Measurements from ENCODE around the gene NOMO2. TPM values are rescaled to one million over a fixed set of nuclear protein-coding genes. Genes with fewer than 3 reads are reported as not detected.
"Not testable (repeated sequence)": the region's sequence is repeated elsewhere in the genome, so short reads cannot be mapped to it uniquely, and the experiment has no call there.

The NOMO2 gene
- total RNA-seq, 2 donors from 2014 or later, result 163 to 238 TPM

DNA sequence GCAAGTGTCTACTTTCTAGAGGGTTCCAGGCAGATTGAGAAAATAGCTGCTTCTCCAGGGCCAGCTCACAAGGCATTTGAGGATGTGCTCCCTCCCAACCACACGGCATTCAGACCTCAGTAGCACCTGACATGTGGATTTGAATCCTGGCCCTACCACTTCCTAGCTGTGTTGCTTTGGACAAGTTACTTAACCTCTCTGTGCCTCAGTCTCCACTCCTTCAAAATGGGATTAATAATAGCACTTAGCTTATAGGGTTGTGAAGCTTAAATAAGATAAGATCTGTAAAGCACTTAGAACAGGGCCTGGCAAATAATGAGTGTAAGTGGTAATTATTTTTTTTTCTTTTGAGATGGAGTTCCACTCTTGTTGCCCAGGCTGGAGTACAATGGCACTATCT, 21.0 kb upstream of the NOMO2 start:
- DNase-seq, result no peak
- intact Hi-C loops (cut with DNase I), result no loop called here
- ATAC-seq, result no peak

DNA sequence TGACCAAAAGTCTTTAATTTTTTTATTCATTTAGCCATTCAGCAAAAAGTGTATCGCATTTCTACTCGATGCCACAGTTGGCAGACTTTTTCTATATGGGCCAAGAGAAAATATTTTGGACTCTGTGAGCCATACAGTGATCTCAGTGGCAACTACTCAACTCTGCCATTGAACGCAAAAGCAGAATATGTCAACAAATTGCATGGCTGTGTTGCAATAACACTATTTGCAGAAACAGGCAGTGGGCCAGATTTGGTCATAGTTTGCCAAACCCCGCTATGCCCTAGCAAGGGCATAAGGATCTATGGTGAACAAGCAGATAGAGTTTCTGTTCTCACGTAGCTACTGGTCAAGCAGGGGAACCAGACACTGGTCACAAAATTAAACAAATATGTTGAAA, 18.5 kb upstream of the NOMO2 start:
- DNase-seq; intact Hi-C loops (cut with DNase I): not testable (repeated sequence)
- ATAC-seq, result peak; percentile 38 to 47

DNA sequence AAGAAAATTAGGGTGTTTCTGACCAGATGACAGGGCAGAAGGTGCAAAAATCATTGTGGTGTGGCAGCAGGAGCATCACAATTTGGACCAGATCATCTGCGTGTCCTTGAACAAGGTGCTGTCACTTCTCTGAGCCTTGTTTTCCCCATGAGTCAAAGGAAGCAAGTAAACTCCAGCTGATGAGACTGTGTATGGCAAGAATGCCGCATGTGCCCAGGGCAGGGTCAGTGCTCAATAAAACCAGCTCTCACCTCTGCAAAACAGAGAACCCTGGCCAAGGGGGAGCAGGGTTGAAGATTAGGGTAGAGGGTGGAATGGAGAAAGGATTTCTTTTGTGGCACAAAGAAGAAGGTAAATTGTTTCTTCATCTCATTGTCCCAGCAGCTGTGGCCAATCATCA, 17.4 kb upstream of the NOMO2 start:
- DNase-seq, ATAC-seq: not testable (repeated sequence)

DNA sequence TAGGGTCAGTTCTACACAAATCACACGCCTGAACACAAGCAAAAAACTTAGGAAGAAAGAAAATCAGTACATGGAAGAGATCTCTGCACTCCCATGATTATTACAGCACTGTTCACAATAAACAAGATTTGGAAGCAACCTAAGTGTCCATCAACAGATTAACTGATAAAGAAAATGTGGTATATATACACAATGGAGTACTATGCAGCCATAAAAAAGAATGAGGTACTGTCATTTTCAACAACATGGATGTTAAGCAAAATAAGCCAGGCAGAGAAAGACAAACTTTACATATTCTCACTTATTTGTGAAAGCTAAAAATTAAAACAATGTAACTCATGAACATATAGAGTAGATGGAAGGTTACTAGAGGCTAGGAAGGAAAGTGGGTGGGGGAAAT, 16.0 kb upstream of the NOMO2 start:
- DNase-seq; intact Hi-C loops (cut with DNase I); ATAC-seq: not testable (repeated sequence)

More for the DNA sequence above, 17.4 kb upstream of the NOMO2 start:
- intact Hi-C loops (cut with DNase I), result not testable (repeated sequence)

DNA sequence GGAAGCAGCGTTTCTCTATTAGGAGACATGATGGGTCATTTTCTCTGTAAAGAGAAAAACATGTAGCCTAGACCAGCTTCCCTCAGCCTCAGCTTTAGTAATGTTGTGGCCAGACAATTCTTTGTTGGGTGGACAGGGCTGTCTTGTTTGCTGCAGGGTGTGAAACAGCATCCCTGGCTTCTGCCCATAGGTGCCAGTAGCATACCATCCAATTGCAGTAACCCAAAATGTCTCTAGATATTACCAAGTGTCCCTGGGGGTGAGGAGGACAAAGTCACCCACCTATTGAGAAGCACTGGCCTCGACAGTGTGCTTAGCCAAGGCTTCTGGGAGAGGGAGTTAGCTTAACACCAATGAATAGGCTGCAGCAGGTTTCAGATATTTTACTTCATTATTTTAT, 14.0 kb upstream of the NOMO2 start:
- DNase-seq; intact Hi-C loops (cut with DNase I); ATAC-seq: not testable (repeated sequence)

DNA sequence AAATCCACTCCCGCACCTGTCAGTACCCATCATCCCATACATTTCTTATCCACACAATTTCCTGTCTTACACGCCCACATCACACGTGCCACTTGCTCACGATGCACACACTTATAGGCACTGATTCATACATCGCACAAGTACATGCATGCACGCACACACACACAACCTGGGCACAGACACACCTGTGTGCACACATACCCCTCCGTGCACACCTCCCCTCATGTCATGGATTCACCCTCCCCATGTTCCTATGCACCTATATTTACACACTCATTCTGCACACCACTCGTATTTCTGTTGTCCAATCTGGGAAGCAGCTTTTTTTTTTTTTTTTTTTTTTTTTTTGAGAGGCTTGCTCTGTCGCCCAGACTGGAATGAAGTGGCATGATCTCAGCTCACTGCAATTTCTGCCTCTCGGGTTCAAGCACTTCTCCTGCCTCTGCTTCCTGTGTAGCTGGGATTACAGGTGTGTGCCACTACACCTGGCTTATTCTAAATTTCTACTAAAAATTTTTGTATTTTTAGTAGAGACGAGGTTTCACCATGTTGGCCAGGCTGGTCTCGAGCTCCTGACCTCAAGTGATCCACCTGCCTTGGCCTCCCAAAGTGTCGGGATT, 13.5 kb upstream of the NOMO2 start:
- intact Hi-C loops (cut with DNase I), result not testable (repeated sequence)

DNA sequence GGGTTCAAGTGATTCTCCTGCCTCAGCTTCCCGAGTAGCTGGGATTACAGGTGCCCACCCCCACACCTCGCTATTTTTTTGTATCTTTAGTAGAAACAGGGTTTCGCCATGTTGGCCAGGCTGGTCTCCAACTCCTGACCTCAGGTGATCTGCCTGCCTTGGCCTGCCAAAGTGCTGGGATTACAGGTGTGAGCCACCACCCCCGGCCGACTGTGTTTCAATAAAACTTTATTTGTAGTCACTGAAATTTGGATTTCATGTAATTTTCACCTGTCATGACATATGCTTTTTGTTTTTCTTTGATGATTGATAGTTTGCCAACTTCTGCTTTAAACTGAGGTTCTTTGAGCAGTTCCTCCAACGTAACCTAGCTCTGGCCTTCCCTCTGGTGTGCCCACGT, 12.0 kb upstream of the NOMO2 start:
- ATAC-seq; intact Hi-C loops (cut with DNase I); DNase-seq: not testable (repeated sequence)

More for the DNA sequence above, 13.5 kb upstream of the NOMO2 start:
- not testable (repeated sequence) for ATAC-seq, DNase-seq

DNA sequence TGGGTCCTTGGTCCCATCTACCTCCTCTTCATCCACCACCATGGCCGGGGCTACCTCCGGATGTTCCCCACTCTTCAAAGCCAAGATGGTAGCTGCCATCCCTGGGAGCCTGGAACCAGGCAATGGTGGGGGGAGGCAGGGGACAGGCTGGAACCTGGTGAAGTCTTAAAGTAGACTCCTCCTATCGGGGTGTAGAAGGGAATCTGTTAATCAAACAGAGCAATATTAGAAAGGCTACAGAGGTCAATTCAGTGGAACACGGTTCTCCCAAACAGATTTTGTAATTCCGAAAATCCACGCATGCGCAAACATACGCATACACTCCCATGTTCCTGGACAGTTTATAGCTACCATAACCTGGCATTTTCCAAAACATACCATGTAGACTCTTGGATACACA, 11.1 kb upstream of the NOMO2 start:
- ATAC-seq; intact Hi-C loops (cut with DNase I); DNase-seq: not testable (repeated sequence)

DNA sequence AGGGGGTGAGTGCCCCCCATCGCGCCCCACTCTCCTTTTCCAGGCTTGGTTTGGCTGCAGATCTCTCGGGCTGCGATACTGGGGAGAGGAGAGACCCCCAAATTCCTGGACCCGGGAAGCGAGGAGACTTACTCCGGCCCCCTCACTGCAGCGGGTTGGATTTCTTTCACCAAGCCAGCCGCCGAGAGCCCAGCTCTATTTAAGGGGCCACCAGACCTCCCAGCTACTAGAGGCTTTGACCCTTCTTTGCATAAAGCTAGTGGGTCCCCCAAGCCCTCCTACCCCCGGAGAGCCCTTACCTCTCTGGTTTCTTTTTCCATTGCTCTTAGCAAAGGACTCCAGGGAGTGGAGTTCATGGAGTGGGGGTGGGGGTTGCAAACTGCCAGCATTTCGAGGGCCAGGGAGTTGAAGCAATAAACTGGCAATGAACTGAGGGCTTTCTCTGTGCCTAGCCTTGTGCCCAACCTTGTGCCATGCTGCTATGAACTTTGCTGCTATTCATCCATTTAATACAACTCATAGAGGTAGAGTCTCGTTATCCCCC, 9.5 kb upstream of the NOMO2 start:
- peak; percentile 29 to 43 for ATAC-seq
- intact Hi-C loops (cut with DNase I); DNase-seq: not testable (repeated sequence)

DNA sequence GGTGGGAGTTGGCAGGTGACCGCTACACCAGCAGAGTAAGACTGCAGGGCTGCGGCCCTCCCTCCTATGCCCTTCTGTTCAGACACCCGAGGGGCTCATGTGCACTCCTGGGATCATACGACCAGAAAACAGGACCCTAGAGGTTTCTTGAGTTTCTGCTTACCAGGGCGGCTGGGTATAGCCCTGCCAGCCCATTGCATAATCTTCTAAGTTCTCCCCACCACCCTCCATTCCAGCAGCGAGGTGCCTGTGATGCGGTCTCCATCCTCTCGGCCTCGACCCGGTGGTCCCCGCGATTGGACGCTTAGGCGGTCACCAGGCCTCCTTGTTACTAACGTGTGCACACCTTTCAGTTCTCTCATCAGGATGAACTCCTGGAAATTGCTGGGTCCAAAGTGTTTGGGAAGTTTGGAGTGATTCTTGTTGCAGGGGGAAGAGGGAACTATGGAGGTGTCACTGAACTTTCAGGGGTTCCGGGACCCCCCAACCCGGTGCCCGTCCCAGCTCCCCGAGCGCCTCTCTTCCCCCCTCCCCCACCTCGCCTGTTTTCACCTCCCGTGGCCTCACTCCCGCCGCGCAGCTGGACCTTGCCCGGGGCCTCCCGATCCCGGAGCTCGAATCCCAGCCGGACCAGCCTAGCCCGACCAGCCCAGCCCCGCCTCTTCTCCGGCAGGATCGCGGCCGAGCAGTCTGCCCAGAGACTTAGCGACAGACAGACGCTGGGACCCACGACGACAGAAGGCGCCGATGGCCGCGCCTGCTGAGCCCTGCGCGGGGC, 8.8 kb upstream of the NOMO2 start:
- ATAC-seq, result peak; percentile 71 to 87
- intact Hi-C loops (cut with DNase I); DNase-seq: not testable (repeated sequence)

DNA sequence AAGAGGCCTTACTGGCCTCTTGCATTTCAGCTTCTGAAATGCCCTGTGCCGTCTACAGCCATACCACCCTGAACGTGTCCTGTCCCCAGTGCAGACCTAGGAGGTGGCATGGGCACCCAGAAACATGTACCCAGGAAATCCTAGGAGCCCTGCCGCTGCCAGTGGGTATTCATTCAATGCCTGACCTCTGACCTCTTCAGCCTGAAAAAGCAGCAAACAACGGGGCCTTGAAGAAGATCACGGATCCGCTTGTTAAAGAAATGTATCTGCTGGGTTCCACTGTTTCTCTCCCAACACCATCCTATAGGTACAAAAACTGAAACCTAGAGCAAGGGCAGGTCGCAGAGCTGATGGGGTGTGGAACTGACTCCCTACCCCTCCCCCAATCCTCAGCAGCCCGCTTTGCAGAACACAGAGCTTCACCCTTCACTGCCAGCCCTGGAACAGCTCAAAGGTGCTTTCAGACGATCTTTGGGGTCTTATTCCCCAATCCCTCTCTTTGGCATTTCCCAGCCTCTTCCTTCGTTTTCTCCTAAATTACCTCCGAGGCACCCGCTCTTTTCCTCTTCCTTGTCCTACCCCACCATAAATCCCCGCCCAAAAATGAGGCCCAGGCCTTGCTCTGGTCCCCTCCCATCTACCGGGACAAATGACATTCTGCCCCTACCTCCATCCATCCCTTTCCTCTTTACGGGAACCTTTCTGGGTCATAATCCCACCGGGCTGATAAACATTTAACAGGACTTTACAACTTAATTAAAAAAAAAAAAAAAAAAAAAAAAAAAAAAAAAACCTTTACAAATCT, 1.3 kb downstream of the NOMO2 start:
- intact Hi-C loops (cut with DNase I); ATAC-seq; DNase-seq: not testable (repeated sequence)

DNA sequence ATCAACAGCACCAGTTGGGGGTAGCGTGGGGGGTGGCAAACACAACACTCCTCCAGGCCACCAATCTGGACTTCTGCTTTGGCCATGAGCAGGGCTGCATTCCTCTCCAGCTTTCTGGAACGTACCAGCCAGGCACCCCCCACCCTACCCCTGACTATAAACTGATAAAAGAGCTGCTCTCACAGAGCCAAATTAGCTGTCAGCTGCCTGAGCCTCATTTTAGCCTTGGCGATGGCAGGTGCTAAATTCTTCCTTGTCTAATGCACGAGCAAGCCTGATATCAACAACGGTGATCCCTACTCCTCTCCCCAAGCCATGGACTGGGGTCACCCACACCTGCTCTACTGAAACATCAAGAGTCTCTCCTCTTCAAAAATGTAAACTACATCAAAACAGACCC, 8.2 kb downstream of the NOMO2 start:
- DNase-seq; intact Hi-C loops (cut with DNase I): not testable (repeated sequence)
- ATAC-seq, result peak; percentile 77 to 92

DNA sequence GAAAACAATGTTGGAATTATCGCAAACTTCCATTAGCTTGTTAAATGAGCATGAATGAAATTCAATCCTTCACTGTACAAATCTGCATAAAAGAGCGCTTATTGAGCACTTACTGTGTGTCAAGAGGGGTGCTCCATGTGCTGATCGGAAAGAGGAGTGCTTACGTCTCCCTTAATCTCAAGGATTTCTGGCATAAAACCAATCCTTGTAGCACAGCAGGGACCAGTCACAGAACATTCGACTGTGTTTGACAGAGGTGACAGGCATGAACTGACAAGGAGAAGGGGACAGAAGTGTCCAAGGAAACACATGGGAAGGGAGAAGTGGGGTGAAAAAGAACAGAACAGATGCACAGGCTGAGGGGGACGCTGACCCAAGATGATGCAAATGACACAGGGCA, 14.5 kb downstream of the NOMO2 start:
- DNase-seq; intact Hi-C loops (cut with DNase I): not testable (repeated sequence)
- peak; percentile 57 to 78 for ATAC-seq

DNA sequence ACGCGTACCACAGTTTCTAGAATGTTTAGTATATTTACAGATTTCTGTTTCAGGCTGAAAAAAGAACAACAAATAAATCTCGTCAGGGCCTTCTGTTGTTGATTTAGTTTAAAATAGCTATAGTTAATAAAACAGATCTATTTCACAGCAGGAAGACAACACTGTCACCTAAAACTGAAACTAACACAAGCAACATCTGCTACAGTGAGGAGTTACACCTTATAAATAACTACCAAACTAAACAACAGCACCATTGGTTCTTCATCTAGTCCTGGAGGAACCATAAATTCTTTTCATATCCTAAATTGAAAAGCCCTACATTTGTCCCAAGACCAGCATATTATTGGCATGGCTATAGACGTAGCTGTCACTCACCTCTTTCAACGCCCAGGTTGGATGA, 15.0 kb downstream of the NOMO2 start:
- peak in 1 of 2 donors; percentile 19 for ATAC-seq
- intact Hi-C loops (cut with DNase I); DNase-seq: not testable (repeated sequence)

DNA sequence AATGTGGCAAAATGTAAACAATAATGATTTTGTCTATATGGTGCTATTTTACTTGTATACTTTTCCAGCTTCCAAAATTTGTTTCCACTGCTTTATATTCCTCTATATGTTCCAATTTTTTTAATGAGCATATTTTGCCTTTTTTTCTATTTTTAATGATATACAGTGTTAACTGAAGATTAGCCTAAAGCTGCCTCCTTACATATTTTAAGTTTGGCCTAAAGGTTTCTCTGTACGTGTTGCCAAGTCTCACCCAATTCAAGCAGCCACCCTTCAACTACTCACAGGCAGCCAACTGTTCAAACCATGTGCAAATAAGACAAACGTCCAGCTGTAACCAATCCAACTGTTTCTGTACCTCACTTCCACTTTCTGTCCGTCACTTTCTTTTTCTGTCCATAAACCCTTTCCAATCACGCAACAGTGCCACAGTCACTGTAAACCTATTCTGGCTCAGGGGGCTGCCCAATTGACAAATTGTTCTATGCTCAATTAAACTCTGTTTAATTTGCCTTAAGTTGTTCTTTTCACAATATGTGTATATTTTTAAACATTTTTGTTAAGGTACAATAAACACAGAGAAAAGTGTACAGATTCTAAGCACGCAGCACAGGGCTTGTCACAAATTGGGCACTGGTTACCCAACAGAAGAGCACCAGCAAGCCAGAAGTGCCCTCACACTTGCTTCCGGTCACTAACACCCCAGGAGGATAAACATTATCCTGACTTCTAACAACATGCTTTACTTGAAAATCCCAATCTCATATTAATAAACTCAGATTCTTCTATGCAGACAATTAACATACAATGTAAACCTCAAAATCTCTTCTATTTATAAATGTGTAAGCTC, 17.4 kb downstream of the NOMO2 start:
- ATAC-seq, result peak; percentile 47 to 63
- not testable (repeated sequence) for DNase-seq

DNA sequence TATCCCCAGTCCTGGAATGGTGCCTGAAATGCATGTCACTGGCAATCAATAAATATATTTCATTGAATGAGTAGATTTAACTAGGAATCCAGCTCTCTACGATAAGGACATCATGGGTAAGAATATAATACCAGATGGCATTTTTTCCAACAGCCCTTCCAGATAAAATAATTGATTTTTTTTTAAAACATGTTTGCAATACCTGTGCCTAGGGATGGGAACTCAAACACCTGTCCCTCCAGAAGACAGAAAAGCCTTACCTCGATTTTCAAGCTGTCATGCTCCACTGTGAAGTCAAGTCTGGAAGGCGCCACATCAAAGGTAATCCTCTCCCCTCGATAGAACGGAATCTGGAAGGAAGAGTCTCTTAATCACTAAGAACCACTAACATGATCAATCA, 20.0 kb downstream of the NOMO2 start:
- intact Hi-C loops (cut with DNase I); ATAC-seq; DNase-seq: not testable (repeated sequence)

More for the DNA sequence above, 17.4 kb downstream of the NOMO2 start:
- intact Hi-C loops (cut with DNase I), result not testable (repeated sequence)

DNA sequence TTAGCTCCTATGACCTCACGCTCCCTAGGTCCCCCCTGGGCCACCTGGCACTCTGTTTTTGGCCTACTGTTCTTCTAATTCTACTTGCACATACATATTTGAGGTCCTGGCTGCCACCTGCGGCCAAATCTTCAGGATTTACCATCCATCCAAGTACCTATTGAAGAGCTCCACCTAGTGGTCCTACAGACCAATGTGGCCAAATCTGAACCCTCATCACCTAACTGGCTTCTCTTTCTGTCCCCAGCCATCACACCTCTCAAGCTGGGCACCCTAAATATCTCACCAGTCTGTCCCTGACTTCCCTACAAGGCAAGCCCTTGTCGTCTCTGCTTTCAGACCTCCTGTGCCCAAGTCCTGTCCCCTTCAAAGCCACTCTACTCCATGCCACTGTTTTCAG, 24.9 kb downstream of the NOMO2 start:
- intact Hi-C loops (cut with DNase I), result not testable (repeated sequence)
- peak in 1 of 2 donors; percentile 14 for ATAC-seq

DNA sequence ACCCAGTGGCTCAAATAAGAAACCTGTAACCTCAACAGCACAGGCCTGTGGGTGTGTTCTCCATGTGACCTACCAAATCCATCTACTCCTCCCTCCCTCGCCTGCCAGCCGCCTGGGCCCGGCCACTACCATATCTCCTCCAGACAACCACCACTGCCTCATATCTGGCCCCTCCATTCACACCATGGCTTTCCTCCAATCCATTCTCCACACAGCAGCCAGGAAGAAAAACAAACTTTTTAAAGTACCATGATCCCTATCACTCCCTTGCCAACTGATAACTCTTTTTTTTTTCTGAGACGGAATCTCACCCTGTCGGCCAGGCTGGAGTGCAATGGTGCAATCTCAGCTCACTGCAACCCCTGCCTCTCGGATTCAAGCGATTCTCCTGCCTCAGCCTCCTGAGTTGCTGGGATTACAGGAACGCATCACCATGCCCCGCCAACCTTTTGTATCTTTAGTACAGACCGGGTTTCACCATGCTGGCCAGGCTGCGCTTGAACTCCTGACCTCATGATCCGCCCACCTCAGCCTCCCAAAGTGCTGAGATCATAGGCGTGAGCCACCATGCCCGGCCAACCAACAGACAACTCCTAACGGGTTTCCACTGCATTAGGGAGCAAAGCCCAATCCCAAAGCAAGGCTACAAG, 26.3 kb downstream of the NOMO2 start:
- DNase-seq (peak; percentile 72), ATAC-seq (peak; percentile 93)
- intact Hi-C loops (cut with DNase I), result not testable (repeated sequence)

More for the DNA sequence above, 24.9 kb downstream of the NOMO2 start:
- not testable (repeated sequence) for DNase-seq
